Measurements from ENCODE around the gene GMPR2.
"Not testable (repeated sequence)": the region's sequence is repeated elsewhere in the genome, so short reads cannot be mapped to it uniquely, and the experiment has no call there.

Gene GMPR2

DNA sequence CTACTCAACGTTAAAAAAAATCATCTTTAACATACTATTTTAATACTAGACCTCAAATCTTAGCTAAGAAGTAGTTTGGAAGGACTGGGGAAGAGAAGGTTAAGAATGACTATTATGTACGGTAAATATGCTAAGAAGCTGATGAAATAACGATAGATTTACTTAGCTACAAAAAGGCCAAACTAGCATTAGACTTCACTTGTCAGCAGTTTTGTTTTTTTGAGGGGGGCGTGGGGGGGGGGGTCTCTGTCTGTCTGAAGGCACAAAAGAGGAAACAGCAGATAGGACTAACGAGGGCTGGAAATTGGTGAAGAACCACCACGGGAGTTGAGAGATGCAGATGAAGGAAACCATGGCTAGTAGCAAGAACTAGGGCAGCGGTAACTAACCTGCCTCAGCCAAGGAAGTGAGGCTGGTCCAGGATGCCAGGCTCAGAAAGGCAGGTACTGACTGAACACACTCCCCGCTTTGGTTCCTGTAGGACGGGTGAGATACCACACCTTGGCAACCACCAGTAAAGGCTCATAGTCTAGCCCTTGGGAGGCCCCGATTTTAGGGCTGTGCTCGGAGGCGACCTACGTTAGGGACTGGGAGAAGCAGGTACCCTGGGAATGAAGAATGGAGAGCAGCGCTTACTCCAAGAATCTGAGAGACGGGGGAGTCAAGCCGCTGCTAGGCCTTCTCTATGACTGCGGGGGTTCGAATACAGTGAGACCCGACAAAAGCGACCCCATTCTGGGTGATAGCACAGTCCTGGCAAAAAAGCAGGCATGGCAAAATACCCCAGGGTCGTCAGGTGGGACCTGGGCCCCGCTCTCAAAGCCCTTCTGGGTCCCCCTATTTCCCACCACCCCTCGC is 1.2 kb upstream of the GMPR2 start:
- DNase-seq (ENCODE audit: low read depth) = no peak

DNA sequence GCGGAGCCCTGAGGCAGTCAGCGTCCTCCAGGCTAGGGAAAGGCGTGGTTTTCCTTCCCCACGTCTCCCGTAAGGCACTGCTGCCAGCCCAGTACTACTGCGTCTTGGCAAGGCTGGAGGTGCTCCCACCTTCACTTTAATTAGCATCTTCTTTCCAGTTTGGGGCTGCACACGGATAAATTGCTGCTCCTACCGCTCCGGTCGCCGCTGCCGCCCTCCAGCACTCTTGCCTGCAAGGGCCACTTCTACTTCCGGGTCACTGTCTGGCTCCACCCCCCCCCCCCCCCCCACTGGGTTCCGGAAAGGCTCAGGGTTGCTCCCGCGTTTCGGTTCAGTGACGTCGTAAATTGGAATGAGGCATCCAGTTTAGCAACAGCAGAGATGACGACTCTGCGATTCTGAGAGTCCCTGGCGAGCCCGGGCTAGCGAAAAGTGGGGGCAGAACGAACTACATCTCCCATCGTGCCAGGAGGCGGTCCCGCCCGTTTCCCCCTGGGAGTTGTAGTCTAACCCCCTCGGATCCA is 546 bp upstream of the GMPR2 start, which contains the start of gene NEDD8:
NEDD8 (minus strand) TSS at position 247 of the 524 bp plus-strand sequence; CDS start at position 147, 100 bp downstream.
- DNase-seq (ENCODE audit: low read depth) = peak; percentile 94

DNA sequence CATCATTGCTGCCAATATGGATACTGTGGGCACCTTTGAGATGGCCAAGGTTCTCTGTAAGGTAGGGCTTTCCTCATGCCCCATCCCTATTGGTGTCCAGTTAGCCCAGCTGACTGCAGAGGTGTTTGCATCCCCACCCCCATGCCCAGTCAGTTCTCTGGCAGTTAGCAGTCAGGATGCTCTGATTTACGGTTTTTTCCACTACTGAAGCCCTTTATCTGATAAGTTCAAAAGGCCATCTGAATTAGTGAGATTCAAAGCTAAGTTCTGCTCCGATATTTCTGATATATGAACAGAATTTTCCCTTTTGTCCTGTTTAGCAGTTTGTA is 773 bp downstream of the GMPR2 start:
- peak; percentile 12 for DNase-seq (ENCODE audit: low read depth)

DNA sequence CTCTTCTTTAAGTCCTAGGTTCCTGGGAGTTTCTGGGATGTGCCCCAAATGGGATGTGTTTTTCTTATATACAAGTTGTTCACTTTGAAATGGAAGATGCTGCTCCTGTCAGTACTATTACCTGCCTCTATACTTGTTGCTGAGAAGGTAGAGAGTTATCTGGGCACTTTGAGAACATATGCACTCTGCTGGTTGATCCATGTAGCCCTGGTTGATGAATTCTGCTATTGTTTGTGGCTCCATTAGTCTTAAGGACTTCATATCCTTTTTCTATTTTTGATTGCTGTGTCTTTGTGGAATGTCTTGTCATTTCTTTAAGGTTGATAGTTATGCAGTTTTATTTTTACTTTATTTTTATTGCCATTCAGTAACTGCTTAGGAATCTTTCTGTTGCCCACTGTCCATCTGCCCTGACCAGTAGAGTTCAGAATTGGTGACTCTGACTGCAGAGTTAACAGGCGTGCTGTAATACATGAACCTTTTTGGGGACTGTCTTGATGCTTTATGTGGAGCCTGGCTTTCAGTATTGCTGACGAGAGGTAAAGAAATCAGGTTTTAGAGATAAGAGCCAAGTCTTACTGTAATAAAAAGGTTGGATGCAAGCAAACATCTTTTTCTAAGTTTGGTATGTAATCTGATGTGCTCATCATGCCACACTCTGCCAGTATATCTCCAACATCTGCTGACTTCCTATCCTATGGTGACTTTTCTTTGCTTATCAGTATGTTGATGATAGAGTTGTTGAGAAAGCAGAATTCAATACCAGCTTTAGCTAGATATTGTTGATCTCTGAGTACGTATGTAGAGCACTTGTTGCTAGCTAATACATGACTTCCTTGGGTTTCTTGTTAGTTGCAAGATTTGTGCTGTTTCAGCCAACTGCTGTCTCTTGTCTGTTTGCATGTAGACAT is 1.6 kb downstream of the GMPR2 start:
- DNase-seq (ENCODE audit: low read depth) = no peak

DNA sequence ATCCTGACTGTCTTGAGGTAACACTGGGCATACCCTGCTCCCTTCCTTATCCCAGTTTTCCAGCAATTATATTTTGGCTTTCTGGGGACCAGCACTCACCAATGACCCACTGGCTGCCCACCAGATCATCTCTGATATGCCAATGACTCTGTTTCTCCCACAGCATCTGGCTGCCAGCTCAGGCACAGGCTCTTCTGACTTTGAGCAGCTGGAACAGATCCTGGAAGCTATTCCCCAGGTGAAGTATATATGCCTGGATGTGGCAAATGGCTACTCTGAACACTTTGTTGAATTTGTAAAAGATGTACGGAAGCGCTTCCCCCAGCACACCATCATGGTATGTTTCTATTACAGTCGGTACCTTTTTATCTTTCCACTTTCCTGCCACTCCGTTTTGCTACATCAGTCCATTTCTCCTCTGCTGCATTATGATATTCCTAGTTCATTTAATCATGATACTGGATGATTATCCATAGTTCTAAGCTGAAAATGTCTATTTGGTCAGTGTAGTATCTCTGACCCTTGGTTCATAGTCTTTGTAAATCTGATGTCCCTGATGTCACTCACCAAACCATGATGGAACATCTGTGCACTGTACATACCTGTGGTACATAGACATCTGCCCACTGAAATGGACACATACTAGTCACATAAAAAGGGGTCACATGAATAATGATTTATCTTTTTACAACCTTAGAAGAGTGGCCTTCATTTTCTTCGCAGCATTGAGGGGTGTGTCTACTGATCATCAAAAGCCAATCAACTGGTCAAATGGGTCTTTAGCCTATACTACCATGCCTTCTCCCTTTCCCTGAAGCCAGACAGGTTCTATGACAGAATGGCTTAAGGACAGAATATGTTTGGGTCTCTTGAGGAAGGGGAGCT is 3.3 kb downstream of the GMPR2 start:
- no peak for DNase-seq (ENCODE audit: low read depth)

DNA sequence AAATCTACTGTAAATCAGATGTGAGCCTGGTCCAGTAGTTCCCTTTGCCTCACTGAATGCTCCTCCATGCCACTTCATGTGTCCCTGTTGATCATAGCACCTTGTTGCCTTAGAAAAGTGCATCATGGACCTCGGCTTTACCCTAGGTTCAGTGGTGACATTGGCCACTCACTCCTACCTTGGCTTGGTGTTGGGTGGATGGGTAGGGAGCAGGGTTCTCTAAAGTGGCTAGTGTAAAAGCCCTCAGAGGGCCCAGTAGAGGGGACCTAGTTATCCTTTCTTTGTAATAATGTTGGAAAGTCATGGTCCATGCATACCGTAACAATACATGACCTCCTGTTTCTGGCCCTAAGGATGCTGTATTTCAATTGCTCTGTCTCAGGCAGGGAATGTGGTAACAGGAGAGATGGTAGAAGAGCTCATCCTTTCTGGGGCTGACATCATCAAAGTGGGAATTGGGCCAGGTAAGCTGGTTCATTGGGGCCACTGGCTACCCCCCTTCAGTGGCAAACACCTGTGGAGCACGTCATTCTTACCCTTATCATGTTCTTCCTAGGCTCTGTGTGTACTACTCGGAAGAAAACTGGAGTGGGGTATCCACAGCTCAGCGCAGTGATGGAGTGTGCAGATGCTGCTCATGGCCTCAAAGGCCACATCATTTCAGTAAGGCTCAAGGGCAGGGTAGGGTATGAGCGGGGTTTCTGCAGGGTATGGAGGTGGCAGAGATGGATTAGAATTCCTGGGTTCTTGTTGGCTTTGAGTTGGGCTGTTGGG is 4.1 kb downstream of the GMPR2 start:
- DNase-seq (ENCODE audit: low read depth) = no peak

DNA sequence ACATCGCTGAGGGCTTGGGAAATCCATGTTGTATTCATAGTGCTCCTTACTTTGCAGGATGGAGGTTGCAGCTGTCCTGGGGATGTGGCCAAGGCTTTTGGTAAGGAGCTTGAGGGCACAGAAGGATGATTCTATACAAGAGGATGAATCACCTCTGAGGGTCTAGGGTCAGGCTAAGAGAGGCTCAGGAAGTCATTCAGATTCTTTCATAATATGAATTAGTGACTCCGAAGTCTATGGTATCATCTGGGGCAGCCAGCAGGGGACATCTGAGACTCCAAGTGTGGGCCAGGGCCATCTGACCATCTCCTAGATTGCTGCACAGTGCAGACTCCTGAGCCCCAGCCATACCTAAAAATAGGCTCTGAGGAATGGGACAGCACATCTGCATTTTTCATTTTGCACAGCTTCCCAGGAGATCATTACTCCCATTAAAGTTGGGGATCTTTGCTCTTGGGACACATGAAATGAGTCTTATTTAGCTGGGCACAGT is 4.8 kb downstream of the GMPR2 start:
- peak; percentile 27 for DNase-seq (ENCODE audit: low read depth)

DNA sequence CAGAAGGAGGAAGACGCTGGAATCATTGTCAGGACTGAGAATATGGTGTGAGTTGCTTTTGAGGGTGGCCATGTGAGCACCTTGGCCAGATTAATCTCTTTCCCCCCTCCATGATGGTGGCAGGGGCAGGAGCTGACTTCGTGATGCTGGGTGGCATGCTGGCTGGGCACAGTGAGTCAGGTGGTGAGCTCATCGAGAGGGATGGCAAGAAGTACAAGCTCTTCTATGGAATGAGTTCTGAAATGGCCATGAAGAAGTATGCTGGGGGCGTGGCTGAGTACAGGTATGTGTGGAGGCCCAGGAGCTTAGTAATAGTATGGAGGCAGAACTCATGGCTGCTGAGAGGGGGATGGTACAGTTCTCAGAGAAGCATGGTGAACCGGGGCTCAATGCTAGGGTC is 5.4 kb downstream of the GMPR2 start:
- DNase-seq (ENCODE audit: low read depth) = peak; percentile 22

DNA sequence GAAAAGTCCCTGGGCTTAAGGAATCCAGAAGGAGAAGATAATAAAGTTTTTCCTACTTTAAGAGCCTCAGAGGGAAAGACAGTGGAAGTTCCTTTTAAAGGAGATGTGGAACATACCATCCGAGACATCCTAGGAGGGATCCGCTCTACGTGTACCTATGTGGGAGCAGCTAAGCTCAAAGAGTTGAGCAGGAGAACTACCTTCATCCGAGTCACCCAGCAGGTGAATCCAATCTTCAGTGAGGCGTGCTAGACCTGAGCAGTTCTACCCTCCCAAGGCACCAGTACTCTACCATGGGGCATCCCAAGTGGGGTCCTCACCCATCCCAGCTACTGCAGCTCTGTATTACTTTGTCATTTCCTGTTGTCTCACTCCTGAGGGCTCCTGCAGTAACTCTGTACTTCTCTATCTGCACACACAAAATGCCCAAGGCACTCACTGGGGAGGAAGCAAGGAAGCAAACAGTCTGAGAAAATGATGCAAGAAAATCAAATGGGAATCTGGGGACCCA is 5.9 kb downstream of the GMPR2 start:
- DNase-seq (ENCODE audit: low read depth) = no peak

DNA sequence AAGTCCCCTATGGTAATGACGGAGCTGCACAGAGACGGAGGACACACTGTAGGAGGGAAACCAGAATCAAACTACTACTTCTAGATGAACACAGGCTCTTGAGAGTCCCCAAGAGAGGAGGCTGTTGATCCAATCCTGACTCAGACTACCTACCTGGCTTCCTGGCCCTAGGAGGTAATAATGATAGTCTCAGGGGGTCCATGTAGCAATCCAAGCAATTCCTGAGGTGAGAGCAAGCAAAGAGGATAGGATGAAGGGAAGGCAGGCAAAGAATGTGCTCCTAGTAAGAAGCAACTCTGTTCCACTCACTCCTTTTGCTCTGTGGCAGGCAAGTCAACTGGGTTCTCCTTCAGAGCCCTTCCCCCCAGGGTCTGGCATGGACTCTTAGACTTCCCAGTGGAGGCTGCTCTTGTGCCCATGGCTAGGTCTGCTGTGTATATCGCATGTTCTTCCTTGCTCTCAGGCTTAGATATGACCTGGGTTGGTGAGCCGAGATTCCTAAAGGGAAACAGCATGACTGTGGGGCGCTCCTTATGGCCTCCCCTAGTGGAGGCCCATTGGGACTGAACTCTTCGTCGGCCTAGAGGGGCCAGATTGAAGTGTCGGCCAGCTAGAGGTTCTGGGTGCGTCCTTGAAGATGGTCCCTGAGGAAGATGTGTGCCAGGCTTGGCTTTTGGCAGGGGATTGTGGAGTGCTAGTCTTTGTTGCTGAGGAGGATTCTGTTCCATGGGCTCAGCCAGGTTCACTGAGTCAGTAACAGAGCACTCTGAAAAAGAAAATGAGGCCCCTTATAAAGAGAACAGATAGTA is 7.6 kb downstream of the GMPR2 start:
- no peak for DNase-seq (ENCODE audit: low read depth)

DNA sequence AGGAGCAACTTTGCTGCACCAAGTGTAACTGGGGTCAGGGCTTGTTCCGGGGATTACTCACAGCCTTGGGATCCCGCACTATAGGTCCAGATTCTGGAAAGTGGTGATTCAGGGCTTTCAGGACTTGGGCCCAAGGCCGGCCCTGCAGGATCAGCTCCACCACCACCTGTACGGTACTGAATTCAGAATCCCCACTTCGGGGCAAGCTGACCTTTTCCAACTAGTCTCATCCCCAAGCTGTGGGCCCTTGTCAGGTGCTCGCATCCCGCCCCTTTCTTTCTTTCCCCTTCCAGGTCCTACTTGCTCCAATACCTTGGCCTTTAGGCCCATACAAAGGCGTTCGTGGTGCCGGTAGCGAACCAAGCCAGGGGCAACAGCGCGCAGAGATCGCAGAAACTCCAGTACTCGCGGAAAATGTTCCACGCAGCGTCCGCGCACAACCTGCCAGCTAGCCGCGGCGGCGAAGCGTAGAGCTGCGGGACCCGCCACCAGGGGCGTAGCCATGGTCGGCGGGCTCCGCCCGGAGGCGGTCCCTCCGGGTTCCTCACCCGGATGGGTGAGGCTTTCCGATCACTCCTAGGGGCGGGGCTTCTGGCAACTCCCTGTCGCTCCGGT is 9.2 kb downstream of the GMPR2 start:
- peak; percentile 87 for DNase-seq (ENCODE audit: low read depth)

DNA sequence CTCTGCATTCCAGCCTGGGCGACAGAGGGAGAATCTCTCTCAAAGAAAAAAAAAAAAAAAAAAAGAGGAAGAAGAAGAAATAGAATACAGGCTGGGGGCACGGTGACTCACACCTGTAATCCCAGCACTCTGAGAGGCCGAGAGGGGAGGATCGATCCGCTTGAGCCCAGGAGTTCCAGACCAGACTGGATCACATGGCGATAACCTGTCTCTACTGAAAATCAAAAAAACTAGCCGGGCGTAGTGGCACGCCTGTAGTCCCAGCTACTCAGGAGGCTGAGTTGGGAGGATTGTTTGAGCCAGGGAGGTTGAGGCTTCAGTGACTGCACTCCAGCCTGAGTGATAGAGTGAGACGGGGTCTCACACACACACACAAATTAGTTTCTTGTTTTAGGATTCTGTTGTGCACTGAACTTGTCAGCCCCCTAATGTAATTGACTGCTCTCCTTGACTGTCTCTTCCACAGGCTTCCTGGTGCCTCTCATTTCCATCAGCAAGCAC is 10.7 kb downstream of the GMPR2 start:
- DNase-seq (ENCODE audit: low read depth) = peak; percentile 7

DNA sequence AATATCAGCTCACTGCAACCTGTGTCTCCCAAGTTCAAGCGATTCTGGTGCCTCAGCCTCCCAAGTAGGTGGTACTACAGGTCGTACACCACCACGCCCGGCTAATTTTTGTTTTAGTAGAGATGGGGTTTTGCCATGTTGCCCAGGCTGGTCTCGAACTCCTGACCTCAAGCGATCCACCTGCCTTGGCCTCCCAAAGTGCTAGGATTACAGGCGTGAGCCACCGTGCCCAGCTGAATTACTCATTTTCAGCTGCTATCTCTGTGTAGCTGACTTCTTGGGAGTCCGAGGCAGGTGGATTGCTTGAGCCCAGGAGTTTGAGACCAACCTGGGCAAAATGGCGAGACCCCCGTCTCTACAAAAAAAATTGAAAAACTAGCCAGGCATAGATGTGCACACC is 12.6 kb downstream of the GMPR2 start:
- DNase-seq (ENCODE audit: low read depth) = not testable (repeated sequence)

DNA sequence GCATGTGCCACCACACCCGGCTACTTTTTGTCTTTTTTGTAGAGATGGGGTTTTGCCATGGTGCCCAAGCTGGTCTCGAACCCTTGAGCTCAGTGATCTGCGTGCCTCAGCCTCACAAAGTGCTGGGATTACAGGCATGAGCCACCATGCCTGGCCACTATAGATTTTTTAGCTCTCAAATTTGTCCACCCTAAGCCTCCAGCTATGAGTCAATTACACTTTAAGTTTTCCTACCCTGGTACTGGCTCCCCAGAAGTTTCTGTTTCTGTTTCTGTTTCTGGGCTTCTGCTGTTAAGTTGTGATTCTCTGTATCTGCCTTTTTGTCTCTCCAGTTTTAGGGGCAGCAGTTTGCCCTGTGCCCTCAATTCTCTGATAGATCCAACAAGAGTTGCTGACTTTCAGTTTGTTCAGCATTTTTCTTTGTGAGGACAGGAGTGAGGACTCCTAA is 14.1 kb downstream of the GMPR2 start:
- DNase-seq (ENCODE audit: low read depth) = no peak

DNA sequence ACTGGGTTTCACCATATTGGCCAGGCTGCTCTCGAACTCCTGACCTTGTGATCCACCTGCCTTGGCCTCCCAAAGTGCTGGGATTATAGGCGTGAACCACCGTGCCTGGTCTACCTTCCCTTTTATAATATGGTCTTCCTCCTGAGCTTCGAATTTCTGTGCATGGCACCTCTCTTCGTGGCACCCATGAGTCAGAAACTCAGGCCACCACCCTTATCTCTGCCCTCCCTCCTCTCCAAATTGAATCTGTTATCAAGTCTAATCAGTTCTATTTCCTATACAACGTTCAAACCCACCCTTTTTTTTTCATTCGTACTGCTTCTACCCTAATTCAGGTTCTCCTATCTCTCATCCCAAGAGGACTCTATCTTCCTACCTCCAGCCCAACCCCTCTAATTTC is 14.7 kb downstream of the GMPR2 start:
- no peak for DNase-seq (ENCODE audit: low read depth)

DNA sequence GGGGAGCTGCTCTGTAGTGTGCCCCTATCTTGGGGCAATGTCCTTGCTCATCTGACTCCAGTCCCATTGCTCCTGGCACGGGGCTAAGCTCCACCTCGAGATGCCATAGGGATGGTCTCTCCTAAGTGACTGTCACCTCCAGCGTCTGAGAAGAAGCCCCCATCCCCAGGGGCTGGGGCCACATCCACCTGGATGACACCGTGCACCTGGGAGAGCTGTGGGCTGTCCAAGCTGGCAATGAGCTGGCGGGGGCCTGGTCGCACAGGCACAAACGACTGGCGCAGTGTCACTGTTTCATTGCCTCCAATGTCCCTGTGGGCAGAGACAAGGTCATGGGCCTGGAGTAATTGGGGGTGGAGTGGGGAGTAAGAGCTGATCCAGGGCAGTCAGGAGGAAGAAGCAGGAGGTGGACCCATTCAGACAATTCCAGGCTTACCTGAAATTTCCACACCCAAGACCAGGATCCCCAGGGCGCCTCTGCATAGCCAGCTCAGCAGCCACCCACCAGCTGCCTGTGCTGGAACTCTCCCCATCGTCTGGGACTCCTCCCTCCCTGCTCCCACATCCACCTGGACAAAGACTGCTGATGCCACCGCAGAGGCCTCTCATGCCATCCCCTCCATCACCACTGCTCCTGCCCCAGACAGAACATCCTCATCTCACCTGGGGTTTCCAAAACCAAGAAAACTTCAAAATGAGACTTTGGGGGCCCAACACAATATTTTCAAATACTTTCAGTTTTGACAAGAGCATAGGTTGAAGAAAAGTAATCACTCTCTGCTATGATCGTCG is 16.7 kb downstream of the GMPR2 start:
- no peak for DNase-seq (ENCODE audit: low read depth)

DNA sequence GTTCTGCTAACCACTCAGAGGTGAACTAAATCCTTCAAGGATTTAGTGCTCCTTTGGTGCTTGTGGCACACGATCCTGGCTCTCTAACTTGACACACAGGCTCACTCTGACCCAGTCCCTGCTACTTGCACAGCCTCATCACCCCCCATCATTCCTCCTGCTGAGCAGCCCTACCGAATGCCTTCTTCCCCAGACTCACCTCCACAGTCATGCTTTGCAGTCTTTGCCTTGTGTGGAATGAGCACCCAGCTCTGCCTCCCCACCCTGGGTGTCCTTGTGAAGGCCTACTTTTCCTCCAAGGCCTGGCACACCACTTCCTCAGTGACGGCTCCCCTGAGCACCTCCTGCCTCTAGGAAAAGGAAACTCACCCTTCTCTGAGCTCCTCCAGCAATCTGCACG is 17.6 kb downstream of the GMPR2 start:
- no peak for DNase-seq (ENCODE audit: low read depth)

DNA sequence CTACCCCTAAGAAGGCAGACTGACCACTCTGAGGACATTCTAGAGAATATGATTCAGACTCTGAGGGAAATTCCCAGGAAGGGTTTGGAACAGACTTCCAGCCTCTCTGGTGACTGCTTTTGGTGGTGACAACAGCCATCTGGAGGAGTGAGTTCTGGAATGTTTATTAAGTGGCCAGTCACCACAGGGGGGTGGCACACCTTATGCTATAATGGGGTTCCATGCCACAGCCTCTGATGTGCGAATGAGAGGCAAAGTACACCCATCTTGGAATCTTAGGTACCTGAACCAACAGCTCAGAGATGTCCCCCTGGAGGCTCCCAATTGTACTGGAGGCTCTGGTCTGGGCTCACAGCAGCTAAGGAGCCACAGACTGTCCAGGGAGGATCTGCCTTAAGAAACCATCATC is 19.2 kb downstream of the GMPR2 start:
- DNase-seq (ENCODE audit: low read depth) = peak; percentile 9
